ENCODE results near the gene THSD7B. TPM values are rescaled to one million over a fixed set of nuclear protein-coding genes. Genes with fewer than 3 reads are reported as not detected.

THSD7B gene
- total and polyA plus RNA-seq, 2 of the 13 experiments (the other 11 are each of a cell fraction or from before 2014, with no cell fraction given): 0.02 TPM; not detected in 1

DNA sequence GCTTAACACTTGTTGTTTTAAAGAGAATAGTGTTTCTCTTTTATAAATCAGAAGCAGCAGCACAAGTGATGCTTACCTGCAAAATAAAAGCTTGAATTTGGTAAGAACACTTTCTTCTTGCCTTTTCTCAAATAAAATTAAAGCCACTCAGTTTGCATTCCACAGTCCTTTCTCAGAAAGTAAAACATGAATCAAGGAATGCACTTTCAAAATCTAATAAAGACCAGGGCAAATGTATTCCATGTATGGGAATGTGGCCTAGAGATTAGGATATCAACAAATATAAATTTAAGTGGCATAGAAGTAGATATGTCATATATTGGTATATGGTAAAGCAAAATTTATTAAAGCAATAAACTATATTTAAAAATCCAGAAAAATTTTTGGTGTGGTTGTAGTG is 352.8 kb downstream of the THSD7B start (continued):
- no peak for TF ChIP-seq ZBTB7A (CRISPR knock-in tag; IDR thresholded peaks at IDR 0.05)
- no peak for TF ChIP-seq ZSCAN20 (CRISPR knock-in tag; IDR thresholded peaks at IDR 0.05; ENCODE audit: borderline replicate concordance)
- TF ChIP-seq ZNF18 (CRISPR knock-in tag; IDR thresholded peaks at IDR 0.05; ENCODE audit: insufficient replicate concordance): no peak
- no peak for TF ChIP-seq ZNF407 (CRISPR knock-in tag; IDR thresholded peaks at IDR 0.05; ENCODE audit: not compliant biosample characterization)
- no peak for TF ChIP-seq XBP1 (CRISPR knock-in tag; IDR thresholded peaks at IDR 0.05)
- TF ChIP-seq TBX2 (CRISPR knock-in tag; IDR thresholded peaks at IDR 0.05; ENCODE audit: borderline replicate concordance): no peak
- TF ChIP-seq TRIM22 (IDR thresholded peaks at IDR 0.05): no peak
- no peak for TF ChIP-seq ZNF75D (CRISPR knock-in tag; IDR thresholded peaks at IDR 0.05; ENCODE audit: borderline replicate concordance)
- no peak for TF ChIP-seq ZNF34 (CRISPR knock-in tag; IDR thresholded peaks at IDR 0.05; ENCODE audit: borderline replicate concordance)

Data from HepG2 (cell line).